Peyer's patch (tissue), 4 donors: ENCODE data around the gene HSBP1L1.

Source experiments
- POLR2A ChIP-seq, 2 donors: fragments of 450-650 bp; IDR thresholded peaks; one replicate each; pipeline ENCODE4 v1.5.1; 2017; ENCODE audit warnings: antibody characterized with exemption in 2 of 2, mild to moderate bottlenecking in 2 of 2, moderate library complexity in 2 of 2
- TF ChIP-seq, protein P1 (sequence below), 6 experiments: fragments of 450-650 bp in 4 of 6; fragments of 200-600 bp in 2 of 6; sonication (generic) in 1 of 6; IDR thresholded peaks; one replicate each; pipeline ENCODE4 v1.5.1; 2017 to 2019; ENCODE audit warnings: antibody characterized with exemption in 6 of 6, mild to moderate bottlenecking in 3 of 6, moderate library complexity in 1 of 6

DNA sequence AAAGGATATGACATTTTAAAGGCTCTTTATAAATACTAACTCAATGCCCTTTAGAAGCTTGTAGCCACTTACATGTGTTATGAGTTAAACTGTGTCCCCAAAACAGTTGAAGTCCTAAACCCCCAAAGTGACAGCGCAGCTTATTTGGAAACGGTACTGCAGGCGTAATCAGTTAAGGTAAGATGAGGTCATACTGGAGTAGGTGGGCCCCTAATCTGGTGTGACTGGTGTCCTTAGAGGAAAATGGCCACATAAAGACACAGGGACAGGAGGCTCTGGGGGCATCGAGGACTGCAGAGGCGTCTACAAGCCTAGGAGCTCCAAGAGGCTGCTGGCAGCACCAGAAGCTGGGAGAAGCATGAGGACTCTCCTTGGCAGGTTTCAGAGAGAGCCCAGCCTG is 15.4 kb downstream of the HSBP1L1 start:
- no peak for TF ChIP-seq POLR2A (IDR thresholded peaks at IDR 0.05)
- TF ChIP-seq, protein P1, sequence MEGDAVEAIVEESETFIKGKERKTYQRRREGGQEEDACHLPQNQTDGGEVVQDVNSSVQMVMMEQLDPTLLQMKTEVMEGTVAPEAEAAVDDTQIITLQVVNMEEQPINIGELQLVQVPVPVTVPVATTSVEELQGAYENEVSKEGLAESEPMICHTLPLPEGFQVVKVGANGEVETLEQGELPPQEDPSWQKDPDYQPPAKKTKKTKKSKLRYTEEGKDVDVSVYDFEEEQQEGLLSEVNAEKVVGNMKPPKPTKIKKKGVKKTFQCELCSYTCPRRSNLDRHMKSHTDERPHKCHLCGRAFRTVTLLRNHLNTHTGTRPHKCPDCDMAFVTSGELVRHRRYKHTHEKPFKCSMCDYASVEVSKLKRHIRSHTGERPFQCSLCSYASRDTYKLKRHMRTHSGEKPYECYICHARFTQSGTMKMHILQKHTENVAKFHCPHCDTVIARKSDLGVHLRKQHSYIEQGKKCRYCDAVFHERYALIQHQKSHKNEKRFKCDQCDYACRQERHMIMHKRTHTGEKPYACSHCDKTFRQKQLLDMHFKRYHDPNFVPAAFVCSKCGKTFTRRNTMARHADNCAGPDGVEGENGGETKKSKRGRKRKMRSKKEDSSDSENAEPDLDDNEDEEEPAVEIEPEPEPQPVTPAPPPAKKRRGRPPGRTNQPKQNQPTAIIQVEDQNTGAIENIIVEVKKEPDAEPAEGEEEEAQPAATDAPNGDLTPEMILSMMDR (IDR thresholded peaks at IDR 0.05): no peak
